ENCODE measurements around the gene ZDHHC8.

ZDHHC8 gene

GRCh38 chr22:20099099-20099711, 32.4 kb upstream of the ZDHHC8 start:
- no peak for DNase-seq (ENCODE audit: low spot score)
- H3K27ac ChIP-seq: no peak overlapping the region
- TF ChIP-seq CTCF (IDR thresholded peaks at IDR 0.05): no peak
- H3K4me3 ChIP-seq: no peak overlapping the region

- DNase-seq (ENCODE audit: low spot score): no peak
- no peak for TF ChIP-seq CTCF (IDR thresholded peaks at IDR 0.05)
- no peak overlapping the region for H3K27ac ChIP-seq
- no peak overlapping the region for H3K4me3 ChIP-seq
Observed at GRCh38 chr22:20101638-20102037, 30.0 kb upstream of the ZDHHC8 start.

GRCh38 chr22:20102203-20102780, 29.3 kb upstream of the ZDHHC8 start:
- Histone ChIP-seq H3K27ac (no peak overlapping the region), H3K4me3 (no peak overlapping the region)
- DNase-seq (ENCODE audit: low spot score): no peak
- no peak for TF ChIP-seq CTCF (IDR thresholded peaks at IDR 0.05)

- Histone ChIP-seq H3K27ac (no peak overlapping the region), H3K4me3 (no peak overlapping the region)
- TF ChIP-seq CTCF (IDR thresholded peaks at IDR 0.05): no peak
- DNase-seq (ENCODE audit: low spot score): no peak
Observed at GRCh38 chr22:20105456-20106204, 26.0 kb upstream of the ZDHHC8 start.

GRCh38 chr22:20106205-20106848, 25.3 kb upstream of the ZDHHC8 start:
- no peak for TF ChIP-seq CTCF (IDR thresholded peaks at IDR 0.05)
- H3K4me3 ChIP-seq: no peak overlapping the region
- DNase-seq (ENCODE audit: low spot score): no peak
- no peak overlapping the region for H3K27ac ChIP-seq

- no peak for TF ChIP-seq CTCF (IDR thresholded peaks at IDR 0.05)
- H3K27ac ChIP-seq: no peak overlapping the region
- DNase-seq (ENCODE audit: low spot score): no peak
- no peak overlapping the region for H3K4me3 ChIP-seq
Observed at GRCh38 chr22:20106849-20107237, 24.8 kb upstream of the ZDHHC8 start.

All from coronary artery (tissue), 2 donors.